ENCODE results near the gene RTEL1.

Gene RTEL1

GRCh38 chr20:63679799-63680305, 21.7 kb downstream of the RTEL1 start:
- TF ChIP-seq CTCF (IDR thresholded peaks at IDR 0.05; ENCODE audit: control insufficient read depth, insufficient read depth, low read depth, low read length, missing control alignments) = no peak
- no peak for DNase-seq (ENCODE audit: low read depth)
- no peak overlapping the region for H3K4me3 ChIP-seq (ENCODE audit: control insufficient read depth, low read depth, low read length)

GRCh38 chr20:63680427-63680826, 22.3 kb downstream of the RTEL1 start:
- no peak for DNase-seq (ENCODE audit: low read depth)
- TF ChIP-seq CTCF (IDR thresholded peaks at IDR 0.05; ENCODE audit: control insufficient read depth, insufficient read depth, low read depth, low read length, missing control alignments) = no peak
- H3K4me3 ChIP-seq (ENCODE audit: control insufficient read depth, low read depth, low read length) = no peak overlapping the region

GRCh38 chr20:63680857-63681608, 22.9 kb downstream of the RTEL1 start:
- no peak for DNase-seq (ENCODE audit: low read depth)
- TF ChIP-seq CTCF (IDR thresholded peaks at IDR 0.05; ENCODE audit: control insufficient read depth, insufficient read depth, low read depth, low read length, missing control alignments) = no peak
- no peak overlapping the region for H3K4me3 ChIP-seq (ENCODE audit: control insufficient read depth, low read depth, low read length)

GRCh38 chr20:63681609-63682142, 23.6 kb downstream of the RTEL1 start:
- TF ChIP-seq CTCF (IDR thresholded peaks at IDR 0.05; ENCODE audit: control insufficient read depth, insufficient read depth, low read depth, low read length, missing control alignments) = no peak
- no peak overlapping the region for H3K4me3 ChIP-seq (ENCODE audit: control insufficient read depth, low read depth, low read length)
- no peak for DNase-seq (ENCODE audit: low read depth)

- no peak overlapping the region for H3K4me3 ChIP-seq (ENCODE audit: control insufficient read depth, low read depth, low read length)
- no peak for TF ChIP-seq CTCF (IDR thresholded peaks at IDR 0.05; ENCODE audit: control insufficient read depth, insufficient read depth, low read depth, low read length, missing control alignments)
- peak; percentile 88 for DNase-seq (ENCODE audit: low read depth)
Measured at GRCh38 chr20:63682384-63683139, 24.4 kb downstream of the RTEL1 start.

- no peak for DNase-seq (ENCODE audit: low read depth)
- no peak for TF ChIP-seq CTCF (IDR thresholded peaks at IDR 0.05; ENCODE audit: control insufficient read depth, insufficient read depth, low read depth, low read length, missing control alignments)
- no peak overlapping the region for H3K4me3 ChIP-seq (ENCODE audit: control insufficient read depth, low read depth, low read length)
Measured at GRCh38 chr20:63685269-63686026, 27.3 kb downstream of the RTEL1 start.
